Kidney glomerular epithelial cell (primary cell): ENCODE measurements around the gene HRH1.

Experiments
- DNase-seq: peaks from one replicate; lab custom pipeline; 2025; lab: John Stamatoyannopoulos, UW

The HRH1 gene

GRCh38 chr3:11283139-11283475 is 128.8 kb downstream of the HRH1 start:
- DNase-seq = no peak

GRCh38 chr3:11284011-11284410 is 129.7 kb downstream of the HRH1 start:
- no peak for DNase-seq

- no peak for DNase-seq
These were observed 131.2 kb downstream of the HRH1 start for GRCh38 chr3:11285471-11285870.

GRCh38 chr3:11287404-11287803 is 133.1 kb downstream of the HRH1 start:
- no peak for DNase-seq

GRCh38 chr3:11288021-11288491 is 133.8 kb downstream of the HRH1 start:
- DNase-seq = no peak

- DNase-seq = peak; percentile 90
These were observed 134.7 kb downstream of the HRH1 start for GRCh38 chr3:11288786-11289637.

GRCh38 chr3:11289864-11290263 is 135.6 kb downstream of the HRH1 start:
- DNase-seq = no peak

- peak; percentile 32 for DNase-seq
These were observed 136.7 kb downstream of the HRH1 start for GRCh38 chr3:11290743-11291680.

GRCh38 chr3:11291808-11292207 is 137.5 kb downstream of the HRH1 start:
- DNase-seq = no peak

GRCh38 chr3:11297126-11297525 is 142.8 kb downstream of the HRH1 start:
- no peak for DNase-seq

- no peak for DNase-seq
These were observed 146.7 kb downstream of the HRH1 start for GRCh38 chr3:11300970-11301369.

- DNase-seq = no peak
These were observed 148.2 kb downstream of the HRH1 start for GRCh38 chr3:11302444-11302843.

- no peak for DNase-seq
These were observed 149.9 kb downstream of the HRH1 start for GRCh38 chr3:11304175-11304574.

GRCh38 chr3:11305509-11305908 is 151.2 kb downstream of the HRH1 start:
- DNase-seq = no peak

- no peak for DNase-seq
These were observed 152.7 kb downstream of the HRH1 start for GRCh38 chr3:11306817-11307589.

- DNase-seq = no peak
These were observed 153.6 kb downstream of the HRH1 start for GRCh38 chr3:11307830-11308432.

- no peak for DNase-seq
These were observed 156.0 kb downstream of the HRH1 start for GRCh38 chr3:11310258-11310657.

GRCh38 chr3:11312166-11312565 is 157.9 kb downstream of the HRH1 start:
- no peak for DNase-seq
